Measurements from ENCODE around the gene MAB21L4.

MAB21L4 gene

DNA sequence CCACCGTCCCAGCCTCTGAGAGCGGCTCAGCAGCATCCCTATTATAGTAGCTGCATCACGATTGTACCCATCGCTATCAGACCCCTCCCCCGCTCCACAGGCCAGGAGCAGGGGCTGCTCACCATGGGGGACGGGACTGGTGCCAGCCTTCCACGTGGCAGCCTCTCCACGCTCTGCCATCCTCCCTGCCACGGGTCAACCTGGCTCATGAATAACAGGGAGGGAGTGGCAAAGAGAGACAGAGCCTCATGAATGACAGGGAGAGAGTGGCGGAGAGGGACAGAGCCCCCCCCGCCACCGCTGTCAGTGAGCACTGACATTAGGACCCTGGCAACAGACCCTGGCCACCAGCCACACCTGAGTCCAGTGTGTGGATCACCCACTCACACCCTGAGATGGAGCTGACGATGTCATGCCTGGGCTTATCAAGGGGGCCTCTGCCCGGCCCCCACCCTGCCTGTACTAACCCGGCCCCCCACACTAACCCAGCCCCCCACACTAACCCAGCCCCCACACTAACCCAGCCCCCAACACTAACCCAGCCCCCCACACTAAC is 27.1 kb upstream of the MAB21L4 start:
- DNase-seq: no peak

DNA sequence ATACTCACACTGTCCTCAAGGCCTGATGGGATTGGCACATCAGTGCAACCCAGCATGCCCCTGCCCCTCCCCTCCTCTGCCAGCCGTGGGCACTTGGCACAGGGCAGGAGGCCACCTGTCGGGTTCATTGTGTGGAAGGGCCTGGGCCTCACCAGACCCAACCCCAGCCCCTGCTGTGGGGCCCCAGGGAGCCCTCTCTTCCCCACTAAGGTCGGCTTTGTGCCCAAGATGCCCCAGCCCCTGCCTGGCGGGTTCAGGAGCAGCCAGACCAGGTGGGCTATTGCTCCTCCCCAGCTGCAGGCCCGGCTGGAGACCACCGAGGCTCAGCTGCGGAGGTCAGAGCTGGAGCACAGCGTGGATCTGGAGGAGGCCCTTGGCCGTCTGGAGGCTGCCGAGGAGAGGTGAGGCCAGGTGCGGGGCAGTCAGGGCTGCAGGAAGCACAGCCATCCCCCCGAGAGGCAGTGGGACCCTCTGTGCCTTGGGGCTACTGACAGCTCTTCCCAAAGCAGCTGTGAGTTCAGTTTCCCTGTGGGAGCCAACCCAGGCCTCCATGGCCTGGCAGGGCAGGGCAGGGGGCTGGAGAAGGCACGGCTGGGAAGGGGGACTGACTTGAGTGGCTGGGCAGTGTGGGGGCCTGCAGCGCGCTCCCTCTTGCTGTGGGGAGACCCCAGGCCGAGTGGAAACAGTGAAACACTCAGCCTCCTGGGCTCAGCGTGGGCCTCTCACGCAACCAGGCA is 26.5 kb upstream of the MAB21L4 start:
- no peak for DNase-seq

DNA sequence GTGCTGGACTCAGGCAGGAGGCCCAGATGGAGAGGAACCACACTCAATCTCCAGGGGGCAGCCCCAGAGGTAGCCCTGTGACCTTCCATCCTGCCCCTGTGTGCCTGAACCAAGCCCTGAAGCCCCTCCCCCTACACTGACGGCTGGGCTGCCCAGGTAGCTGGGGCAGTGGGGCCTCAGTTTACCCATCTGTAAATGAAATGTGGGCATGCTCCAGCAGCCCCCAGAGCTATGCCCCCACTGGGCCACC is 26.0 kb upstream of the MAB21L4 start:
- DNase-seq: no peak

DNA sequence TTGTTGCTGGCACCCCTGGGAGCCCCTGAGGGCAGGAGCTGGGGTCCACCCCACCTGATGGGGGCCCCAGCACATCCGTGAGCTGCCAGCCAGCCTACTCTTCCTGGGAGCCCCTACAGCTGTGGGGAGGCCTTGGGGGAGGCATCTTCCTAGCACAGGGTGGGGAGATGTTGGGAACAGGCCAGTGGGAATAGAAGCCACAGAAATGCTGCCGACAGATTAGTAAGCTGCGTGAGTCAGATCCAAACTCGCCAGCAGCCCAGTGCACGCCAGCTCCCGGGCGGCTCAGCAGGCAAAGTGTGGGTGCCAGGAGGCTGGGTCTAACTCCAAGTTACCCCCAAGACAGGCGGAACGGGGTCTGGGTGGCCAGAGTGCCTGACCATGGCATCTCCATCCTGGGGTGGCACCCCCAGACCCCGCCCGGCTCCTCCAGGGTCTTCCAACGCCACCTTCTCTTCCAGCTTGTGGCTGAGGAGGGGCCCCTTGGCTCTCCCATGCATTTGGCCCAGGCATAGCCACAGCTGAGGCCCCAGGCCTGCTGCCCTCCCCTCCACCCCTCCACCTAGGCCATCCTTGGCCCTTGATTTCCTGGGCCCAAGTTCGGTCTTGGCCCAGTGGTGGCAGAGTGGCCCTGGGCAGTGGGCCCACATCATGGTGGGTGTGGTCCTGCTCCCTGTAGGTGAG is 25.5 kb upstream of the MAB21L4 start:
- no peak for DNase-seq

DNA sequence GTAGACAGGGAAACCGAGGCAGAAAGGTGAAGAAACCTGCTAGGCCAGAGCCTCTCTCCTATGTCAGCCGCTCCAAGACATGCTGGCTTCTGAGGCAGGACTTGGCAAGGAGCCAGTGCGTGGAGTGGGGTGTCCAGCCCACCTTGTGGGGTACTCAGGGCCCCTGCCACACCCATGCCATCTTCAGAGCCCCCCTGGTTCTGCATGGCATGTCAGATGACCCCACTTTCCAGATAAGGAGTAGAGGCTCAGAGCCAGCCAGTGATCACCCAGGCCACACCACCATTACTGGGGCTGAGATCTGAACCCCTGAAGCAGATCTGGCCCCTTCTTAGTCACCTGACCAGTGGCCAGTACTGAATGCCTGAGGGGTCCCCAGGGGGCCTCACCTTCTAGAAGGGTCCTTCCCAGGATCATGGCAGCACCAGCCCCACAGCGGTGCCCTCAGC is 24.9 kb upstream of the MAB21L4 start:
- DNase-seq: no peak

DNA sequence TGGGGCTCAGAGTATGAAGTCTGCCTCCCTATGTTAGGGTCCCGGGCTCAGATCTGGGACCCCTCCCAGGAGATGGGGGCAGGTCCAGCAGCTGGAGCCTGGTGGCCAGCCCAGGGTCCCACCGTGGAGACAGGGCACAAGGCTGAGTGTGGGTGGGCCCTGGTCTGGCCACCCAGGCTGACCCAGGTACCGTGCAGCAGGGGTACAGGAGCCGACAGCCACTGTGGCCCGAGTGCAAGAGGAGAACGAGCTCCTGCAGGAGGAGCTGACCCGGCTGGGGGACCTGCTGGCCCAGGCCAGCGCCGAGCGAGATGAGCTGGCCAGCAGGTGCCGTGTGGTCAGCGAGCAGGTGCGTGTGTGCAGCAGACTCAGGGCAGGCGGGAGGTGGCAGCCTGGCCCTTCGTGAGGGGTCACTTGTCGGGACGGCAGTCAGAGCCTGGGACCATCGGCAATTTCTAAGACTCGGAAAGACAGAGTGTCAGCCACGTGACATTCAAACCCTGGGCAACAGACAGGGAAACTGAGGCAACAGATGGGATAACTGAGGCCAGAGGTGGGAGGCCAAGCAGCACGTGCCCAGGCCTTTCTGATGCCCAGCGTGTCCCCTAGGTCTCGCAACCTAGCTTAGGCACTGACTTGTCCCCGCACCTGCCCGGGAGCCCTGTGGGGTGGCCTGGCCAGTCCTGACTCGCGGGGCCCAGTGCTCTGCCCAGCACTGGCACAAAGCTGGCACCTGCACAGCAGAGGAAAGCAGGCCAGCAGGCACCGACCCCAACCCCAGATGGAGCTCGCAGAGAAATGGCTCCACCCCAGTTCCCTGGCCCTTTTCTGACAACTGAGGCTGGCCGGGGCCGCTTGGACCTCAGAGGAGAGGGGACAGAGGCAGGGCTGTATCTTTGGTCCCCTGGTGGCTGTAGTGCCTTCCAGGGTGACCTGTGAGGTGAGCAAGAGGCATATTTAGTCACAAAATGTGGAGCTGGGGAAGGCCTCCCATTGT is 24.1 kb upstream of the MAB21L4 start:
- DNase-seq: no peak

DNA sequence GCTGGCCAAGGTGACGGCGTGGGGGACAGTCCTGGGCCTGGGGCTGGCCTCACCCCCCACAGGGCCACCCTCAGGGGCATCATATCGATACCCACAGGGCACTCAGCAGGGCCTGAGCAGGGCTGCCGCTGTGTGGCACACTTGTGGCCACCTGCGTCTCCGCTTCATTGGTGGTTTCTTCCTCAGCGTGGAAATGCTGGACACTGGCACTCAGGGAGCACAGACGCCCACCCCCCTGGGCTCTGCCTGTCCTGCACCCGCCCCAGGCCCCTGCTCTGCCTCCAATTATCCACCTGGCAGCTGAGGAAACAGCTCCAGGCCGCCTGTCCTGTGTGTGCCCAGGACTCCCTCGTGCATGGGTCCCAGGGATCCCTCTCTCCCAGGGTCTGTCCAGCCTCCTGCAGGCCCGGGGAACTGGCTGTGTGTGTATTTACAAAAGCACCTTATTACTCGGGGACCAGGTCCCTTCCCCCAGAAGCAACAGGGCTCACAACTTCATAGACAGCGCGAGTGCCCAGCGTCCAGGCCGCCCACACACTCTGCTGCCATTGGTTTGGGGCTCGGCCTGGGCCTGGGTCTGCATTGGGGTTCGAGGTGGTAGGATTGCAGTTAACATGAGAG is 23.3 kb upstream of the MAB21L4 start:
- DNase-seq: no peak

DNA sequence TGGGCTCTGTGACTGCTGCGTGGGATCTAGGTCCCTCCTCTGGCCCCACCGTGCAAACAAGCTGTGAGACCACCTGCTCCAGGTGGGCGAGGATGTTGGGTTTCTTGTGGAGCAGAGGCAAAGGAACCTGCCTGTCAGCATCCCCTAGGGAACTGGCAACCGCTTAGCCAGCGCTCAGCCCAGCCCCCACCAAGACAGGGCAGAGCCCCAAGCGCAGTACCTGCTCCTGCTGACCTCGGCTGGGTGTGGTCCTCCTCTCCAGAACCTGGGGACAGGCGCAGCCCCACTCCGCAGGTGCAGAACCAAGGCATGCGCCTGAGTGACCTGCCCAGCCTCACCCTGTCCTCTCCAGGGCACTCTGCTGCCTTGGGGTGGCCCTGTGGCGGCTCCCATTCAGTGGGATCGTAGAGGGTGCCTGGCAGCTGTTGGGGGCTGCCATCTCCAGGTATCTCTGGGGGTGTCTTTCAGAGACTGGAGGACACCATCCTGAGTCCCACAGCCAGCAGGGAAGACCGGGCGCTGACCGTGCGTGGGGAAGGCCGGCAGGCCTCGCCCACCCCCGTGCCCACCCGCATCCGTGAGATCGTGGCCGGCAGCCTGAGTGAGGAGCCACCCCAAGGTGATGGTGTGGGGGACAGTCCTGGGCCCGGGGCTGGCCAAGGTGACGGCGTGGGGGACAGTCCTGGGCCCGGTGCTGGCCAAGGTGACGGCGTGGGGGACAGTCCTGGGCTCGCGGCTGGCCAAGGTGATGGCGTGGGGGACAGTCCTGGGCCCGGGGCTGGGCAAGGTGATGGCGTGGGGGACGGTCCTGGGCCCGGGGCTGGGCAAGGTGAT is 22.5 kb upstream of the MAB21L4 start:
- no peak for DNase-seq

DNA sequence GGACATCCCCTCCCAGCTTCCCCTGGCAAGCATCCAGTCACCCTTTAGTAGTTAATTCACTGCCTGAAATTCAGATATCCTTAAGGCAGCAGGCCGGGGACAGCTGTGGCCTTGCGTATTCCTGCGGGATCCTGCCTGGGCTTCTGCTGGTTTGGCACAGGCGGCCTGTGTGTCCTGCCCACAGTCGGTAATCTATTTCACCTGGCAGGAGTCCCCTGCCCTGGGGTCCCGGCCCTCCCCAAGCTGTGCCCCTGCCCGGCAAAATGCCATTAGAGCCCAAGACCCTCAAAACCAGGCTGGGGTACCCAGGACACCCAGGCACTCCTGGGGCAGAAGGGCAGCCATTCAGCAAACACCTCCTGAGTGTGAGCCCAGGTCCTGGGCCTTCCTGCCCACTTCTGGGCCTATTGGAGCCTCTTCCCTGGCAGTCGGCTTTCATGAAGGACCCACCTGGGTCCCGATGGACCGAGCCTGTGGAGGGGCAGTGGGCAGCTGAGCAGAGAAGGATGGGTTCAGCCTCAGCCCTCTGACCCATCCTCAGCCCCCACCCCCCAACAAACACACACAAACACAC is 21.8 kb upstream of the MAB21L4 start:
- no peak for DNase-seq

DNA sequence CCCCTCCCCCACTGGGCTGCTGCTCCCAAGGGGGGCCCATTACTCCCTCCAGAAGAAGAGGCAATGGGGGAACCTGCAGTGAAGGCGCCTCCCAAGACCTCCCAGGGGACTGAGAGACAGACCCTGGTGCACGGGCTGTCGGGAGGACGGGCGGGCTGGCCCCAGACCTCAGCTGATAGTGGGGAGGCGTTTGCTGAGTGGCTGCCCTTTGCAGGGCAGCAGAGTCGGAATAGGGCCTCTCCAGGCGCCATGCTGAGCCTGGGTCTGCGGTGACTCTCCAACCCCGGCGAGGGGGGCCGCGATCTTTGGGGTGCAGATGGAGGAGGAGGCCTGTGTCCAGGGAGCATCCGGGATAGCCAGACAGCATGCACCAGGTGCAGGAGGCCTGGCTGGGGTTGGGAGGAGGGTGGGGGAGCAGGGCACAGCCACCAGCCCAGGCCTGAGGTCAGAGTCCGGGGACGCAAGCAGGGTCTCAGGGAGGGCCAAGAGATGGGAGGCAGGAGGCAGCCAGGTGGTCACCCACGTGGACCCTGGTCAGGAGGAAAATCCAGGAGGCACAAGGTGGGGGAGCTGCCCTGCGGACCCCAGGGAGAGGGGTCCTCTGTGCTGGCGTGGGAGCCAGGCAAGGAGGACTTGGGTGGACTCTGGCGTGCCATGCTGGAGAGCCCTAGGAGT is 21.2 kb upstream of the MAB21L4 start:
- DNase-seq: no peak

DNA sequence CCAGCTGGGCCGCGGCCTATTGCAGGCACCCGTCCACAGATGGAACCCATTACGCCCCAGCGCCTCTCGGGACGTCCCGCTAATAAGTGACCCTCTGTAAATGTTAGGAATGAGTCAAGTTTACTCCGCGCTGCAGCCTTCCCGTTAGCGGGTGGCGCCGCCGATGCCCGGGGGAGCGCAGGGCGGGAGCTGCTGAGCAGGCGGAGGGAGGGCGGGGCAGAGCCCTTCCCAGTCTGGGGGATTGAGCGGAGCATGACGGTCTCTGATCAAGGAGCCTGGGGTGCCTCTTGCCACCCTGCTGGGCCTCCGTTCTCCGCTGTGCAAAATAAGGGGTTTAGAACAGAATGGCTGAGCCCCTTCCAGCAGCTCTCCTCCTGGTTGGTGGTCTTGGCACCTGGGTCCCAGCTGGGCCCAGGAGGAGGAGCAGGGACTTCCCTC is 20.6 kb upstream of the MAB21L4 start:
- DNase-seq: no peak

DNA sequence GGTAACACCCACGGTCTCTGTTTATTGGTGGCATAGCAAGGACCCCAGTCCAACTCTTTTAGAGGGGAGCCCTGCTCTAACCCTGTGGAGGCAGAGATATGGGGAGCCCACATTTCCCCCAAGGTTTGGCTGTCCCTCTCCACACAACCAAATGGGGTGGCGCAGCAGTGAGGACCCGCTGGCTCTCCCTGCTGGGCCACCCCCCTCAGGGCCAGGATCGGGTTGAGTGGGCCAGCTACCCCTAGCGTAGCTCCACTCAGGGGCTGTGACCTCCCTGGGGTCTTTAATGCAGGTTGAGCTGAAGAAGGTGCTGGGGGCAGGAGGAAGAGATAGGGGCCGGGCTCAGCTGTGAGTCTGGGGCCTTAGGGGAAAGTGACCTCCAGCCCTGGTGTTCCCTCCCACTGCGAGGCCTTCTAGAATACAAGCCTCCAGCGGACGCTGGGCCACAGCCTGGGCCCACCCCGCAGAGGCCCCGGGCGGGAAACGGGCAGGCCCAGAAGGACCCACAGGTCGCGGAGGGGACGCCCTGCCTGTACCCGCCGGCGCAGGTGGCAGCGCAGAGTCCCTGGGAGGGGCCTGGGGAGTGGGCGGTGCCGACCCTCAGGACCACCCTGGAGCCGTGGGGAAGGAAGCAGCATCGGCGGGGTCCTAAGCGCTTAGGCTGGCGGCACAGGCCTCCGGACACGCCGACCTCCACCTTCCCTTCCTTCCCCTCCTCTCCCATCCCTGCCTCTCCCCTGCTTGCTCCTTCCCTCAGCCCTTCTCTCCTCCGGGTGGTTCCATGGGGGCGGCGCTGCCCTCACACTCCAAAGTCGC is 19.8 kb upstream of the MAB21L4 start:
- no peak for DNase-seq

DNA sequence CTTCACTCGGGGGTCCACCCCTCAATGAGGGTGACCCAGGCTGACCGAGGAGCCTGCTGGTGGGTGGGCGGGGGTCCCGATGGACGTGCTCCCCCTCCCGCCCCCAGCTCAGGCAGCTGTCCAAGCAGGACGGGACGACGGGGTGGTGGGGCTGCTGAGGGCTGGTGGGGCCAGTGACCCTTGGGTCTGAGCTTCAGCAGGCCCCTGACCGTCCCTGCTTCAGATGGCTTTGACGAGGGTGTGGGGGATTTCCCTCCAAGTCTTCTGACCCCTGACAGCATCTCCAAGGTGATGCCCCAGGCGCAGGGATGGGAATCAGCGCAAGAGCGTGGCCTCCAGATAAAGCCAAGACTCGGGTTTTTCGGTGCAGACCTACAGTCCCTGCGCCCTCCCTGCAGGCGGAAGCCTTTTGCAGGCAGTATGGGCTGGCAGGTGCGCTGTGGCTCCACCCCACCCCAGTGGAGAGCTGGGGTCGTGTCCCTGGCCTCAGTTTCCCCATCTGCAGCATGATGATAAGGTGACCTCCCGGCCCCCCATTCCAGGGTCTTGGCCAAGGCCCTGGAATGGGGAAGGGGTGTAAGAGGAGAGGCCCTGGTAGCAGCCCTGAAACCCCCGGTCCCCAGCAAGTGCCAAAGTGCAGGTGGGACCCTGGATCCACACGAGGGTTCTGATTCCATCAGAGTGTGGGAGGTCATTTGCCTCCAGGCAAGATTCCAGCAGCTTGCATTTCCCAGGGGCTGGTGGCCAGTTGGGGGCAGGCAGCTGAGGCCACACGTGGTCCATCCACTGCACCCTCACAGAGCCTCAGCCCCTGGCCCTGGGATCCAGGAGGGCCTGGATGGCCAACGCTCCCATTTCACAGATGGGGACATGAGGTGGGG is 18.9 kb upstream of the MAB21L4 start:
- DNase-seq: no peak

DNA sequence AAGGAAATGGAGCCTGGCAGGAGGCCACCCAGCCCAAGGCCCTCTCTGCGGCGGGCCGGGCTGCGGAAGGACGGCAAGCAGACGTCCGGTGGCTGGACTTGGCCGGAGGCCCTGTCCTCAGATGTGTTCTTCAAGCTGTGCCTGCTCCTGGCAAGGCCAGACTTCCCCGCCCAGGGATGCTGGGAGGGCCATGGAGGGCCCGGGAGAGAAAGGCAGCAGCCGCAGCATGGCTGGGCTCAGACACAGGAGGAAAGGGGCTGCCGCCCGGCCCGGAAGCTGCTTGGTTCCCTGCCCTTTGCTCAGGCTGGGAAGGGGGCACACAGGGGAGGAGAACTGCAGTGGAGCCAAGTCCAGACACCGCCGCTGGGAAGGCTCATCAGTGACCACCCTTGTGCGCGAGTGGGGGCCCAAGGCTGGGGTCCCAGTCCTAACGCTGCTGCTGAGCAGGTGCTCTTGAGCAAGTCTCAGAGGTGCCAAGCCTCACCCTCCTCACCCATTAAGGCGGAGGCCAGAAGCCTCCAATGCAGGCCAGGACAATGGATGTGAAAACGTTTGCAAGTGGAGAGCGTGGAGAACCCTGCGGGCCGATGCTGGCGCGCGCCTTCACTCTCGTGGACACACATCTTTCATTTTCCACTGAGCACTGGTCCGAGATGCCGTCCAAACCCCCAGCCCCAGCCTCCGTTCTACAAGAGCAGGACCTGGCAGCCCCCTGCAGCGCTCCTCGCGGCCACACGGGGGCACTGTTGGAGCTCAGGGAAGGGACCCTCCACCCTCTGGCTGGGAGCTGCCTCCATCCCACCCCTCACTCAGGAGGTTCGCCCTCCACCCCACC is 18.1 kb upstream of the MAB21L4 start:
- DNase-seq: peak; percentile 35

DNA sequence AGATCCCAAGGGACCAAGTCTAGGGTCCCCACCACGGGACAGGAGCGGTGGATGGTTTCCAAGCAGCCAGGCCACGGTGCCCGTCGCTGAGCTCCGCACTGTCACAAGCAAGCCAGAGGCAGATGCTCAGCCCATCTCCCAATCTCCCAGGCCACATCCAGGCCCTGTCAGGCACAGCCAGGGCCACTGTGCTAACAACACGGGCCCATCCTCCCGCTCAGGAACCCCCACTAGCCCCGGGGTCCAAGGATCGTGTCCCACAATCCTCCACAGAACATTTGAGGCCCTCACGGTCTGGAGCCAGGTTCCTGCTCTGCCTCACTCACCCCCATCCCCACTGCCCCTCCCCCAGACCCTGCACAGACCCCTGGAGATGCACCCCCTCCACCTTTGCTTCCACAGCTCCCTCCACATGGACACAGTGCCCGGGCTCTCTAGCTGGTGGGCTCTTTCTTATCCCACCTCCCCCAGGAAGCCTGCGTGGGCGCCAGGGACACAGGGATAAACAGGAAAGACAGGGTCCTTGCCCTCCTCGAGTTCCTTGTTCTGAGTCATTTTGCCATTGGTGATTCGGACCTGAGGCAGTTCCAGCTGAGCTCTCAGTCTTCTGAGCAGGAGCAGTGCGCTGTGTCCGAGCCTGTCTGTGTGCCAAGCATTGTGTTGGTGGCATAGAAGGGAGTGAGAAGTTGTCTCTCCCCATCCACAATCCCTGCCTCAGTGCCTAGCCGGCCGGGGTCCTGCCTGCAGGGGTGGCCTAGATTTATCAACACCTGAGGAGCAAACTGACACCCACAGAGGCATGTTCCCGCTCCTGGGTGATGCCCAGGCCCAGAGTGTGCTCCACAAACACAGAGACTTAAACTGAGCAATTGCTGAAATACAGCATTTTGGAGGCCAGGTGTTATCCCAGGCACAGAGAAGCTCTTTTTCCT is 17.2 kb upstream of the MAB21L4 start:
- no peak for DNase-seq

DNA sequence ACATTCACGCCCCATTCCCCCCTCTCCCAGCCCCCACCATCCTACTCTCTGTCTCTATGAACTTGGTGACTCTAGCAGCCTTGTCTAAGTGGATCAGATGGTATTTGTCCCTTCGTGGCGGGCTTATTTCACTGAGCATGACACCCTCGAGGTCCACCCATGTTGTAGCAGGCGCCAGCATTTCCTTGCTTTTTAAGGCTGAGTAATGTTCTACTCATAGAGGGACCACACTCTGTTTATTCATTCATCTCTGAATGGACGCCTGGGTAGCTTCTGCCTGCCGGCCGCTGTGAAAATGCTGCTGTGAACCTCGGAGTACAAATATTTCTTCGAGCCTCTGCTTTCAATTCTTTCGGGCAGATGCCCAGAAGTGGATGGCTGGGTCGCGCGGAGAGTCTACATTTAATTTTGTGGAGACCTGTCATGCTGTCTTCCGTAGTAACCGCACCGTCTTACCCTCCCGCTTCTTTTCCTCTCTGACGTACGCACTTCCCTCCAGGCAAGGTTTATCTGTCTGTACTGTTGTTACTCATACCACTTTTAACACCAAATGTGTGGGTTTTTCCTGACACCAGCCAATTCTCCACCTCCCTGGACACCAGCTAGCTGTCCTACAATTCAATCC is 15.8 kb upstream of the MAB21L4 start:
- no peak for DNase-seq
